Astrocyte of the cerebellum (primary cell): ENCODE results near the gene CLIC6.

Source experiments
- DNase-seq: peaks from one replicate; pipeline ENCODE4 v3.0.0-alpha.2; 2011; ENCODE audit warnings: low read depth
- H3K4me3 ChIP-seq: 2 replicates; pipeline ENCODE4 v1.5.1; 2011; ENCODE audit warnings: mild to moderate bottlenecking, low read depth, low read length, moderate library complexity
- CTCF ChIP-seq: IDR thresholded peaks from 2 replicates; pipeline ENCODE4 v1.5.1; 2012; ENCODE audit warnings: low read length, low read depth, moderate library complexity, mild to moderate bottlenecking; ENCODE audit errors: missing control alignments
- in situ Hi-C: cut with HindIII; loops from 2 replicates; pipeline ENCODE4 v1.10.0; 2017; ENCODE audit warnings: low sequenced_read_pairs

The CLIC6 gene

GRCh38 chr21:34668803-34669148, at the start of gene CLIC6:
Gene CLIC6, plus strand, starts transcription at chr21:34668994. Its CDS starts 395 bp downstream, at chr21:34669389.
- DNase-seq = no peak
- in situ Hi-C loops = no loop called here
- peak within 1 kb of the TSS; percentile 19 for H3K4me3 ChIP-seq
- TF ChIP-seq CTCF = no peak

- TF ChIP-seq CTCF = no peak
- no peak overlapping the region for H3K4me3 ChIP-seq
- in situ Hi-C loops = no loop called here
- DNase-seq = no peak
Measured at GRCh38 chr21:34619841-34620665, 48.7 kb upstream of the CLIC6 start.

- in situ Hi-C loops = no loop called here
- TF ChIP-seq CTCF = no peak
- no peak overlapping the region for H3K4me3 ChIP-seq
- DNase-seq = no peak
Measured at GRCh38 chr21:34621434-34622350, 47.1 kb upstream of the CLIC6 start.

DNA sequence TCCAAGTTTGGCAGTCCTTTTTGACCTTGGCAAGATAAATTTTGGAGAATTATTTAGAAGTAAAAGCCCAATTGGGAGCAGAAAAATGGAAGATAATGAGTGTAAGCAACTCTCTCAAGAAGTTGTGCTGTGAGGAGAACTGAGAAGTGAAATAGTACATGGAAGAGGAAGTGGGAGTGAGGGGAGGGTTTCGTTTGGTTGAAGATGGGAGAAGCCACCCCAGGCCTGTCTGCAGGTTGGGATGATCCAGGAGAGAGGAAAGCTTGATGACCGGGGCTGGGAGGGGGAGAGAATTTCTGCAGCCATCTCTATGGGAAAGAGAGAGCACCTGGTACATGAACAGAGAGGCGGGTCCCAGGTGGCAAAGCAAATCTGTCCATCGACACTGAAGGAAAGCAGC, 45.3 kb upstream of the CLIC6 start:
- in situ Hi-C loops = no loop called here
- H3K4me3 ChIP-seq = no peak overlapping the region
- no peak for DNase-seq
- TF ChIP-seq CTCF = no peak

DNA sequence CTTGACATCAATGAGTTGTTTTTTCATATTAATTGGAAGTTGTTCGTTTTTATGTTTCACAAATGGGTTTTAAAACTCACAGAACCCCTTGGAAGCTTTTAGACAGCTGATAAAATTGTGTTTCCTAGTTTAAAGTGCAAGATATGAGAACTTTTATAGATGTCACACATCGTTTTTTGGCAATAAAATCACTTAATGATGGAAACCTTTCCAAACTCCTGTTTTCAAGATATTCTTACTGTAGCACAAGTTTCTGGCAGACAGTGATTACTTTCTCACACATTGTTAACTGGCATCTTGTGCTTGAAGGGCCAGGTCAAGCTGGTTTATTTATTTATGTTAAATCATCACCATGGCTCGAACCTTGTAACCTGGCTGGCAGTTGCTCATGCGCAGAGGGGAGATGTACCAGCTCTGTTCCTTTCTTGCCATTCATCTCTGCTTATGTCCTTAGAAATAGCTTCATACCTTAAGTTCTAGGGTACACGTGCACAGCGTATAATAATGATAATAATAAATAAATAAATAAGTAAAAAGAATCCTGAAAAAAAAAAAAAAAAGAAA, 43.7 kb upstream of the CLIC6 start:
- in situ Hi-C loops = no loop called here
- no peak for TF ChIP-seq CTCF
- no peak for DNase-seq
- H3K4me3 ChIP-seq = no peak overlapping the region

DNA sequence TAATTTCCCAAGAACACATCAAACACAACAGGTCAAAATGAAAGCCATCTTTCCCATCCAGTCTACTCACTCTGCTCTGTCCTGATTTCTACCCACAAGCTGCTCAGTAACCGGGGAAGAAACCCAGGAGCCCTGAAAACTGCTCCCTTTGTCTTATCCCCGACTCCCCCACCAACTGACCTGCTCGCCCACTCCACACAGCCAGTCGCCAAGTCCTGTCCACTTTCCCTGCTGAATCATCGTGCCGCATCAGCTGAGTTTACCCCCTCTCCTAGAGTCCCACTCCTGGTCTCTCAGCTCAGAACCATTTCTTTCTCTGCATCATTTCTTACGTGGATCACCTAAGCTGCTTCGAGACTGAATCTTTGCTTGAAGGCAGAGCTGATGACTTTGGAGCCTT, 42.7 kb upstream of the CLIC6 start:
- H3K4me3 ChIP-seq = no peak overlapping the region
- no peak for TF ChIP-seq CTCF
- in situ Hi-C loops = no loop called here
- DNase-seq = no peak
